Medulla oblongata (tissue), 1 donor: Measurements from ENCODE around the gene MYH4.

Experiments used
- DNase-seq: peaks from one replicate; pipeline ENCODE4 v3.0.0-alpha.2; 2015; ENCODE audit errors: extremely low spot score

The MYH4 gene

GRCh38 chr17:10469459-10469858 is at the start of gene MYH4:
TSS of gene MYH4 (minus strand) at chr17:10469559. CDS start at chr17:10466745, 2,814 bp downstream.
- DNase-seq, result no peak

GRCh38 chr17:10518271-10519037 is 49.1 kb upstream of the MYH4 start, which contains the start of gene MYH1:
TSS of gene MYH1 (minus strand) at chr17:10518542. CDS start at chr17:10516642, 1,900 bp downstream.
- no peak for DNase-seq

- DNase-seq, result no peak
Measured at GRCh38 chr17:10516638-10517037, 47.3 kb upstream of the MYH4 start.

- DNase-seq, result no peak
Measured at GRCh38 chr17:10516065-10516464, 46.7 kb upstream of the MYH4 start.

GRCh38 chr17:10513299-10514067 is 44.1 kb upstream of the MYH4 start:
- no peak for DNase-seq

- no peak for DNase-seq
Measured at GRCh38 chr17:10512856-10513255, 43.5 kb upstream of the MYH4 start.

GRCh38 chr17:10499950-10500349 is 30.6 kb upstream of the MYH4 start:
- no peak for DNase-seq

- no peak for DNase-seq
Measured at GRCh38 chr17:10492004-10492403, 22.6 kb upstream of the MYH4 start.

- DNase-seq, result no peak
Measured at GRCh38 chr17:10482252-10482651, 12.9 kb upstream of the MYH4 start.

- DNase-seq, result no peak
Measured at GRCh38 chr17:10477701-10478100, 8.3 kb upstream of the MYH4 start.

- DNase-seq, result no peak
Measured at GRCh38 chr17:10474536-10474935, 5.2 kb upstream of the MYH4 start.

- no peak for DNase-seq
Measured at GRCh38 chr17:10471858-10472257, 2.5 kb upstream of the MYH4 start.

GRCh38 chr17:10463402-10463801 is 6.0 kb downstream of the MYH4 start:
- no peak for DNase-seq

- DNase-seq, result no peak
Measured at GRCh38 chr17:10460062-10460461, 9.3 kb downstream of the MYH4 start.

GRCh38 chr17:10458701-10459100 is 10.7 kb downstream of the MYH4 start:
- DNase-seq, result no peak

GRCh38 chr17:10457952-10458351 is 11.4 kb downstream of the MYH4 start:
- no peak for DNase-seq

GRCh38 chr17:10447026-10447931 is 22.1 kb downstream of the MYH4 start:
- DNase-seq, result no peak

- no peak for DNase-seq
Measured at GRCh38 chr17:10439816-10440215, 29.5 kb downstream of the MYH4 start.

GRCh38 chr17:10435096-10435495 is 34.3 kb downstream of the MYH4 start:
- DNase-seq, result no peak

GRCh38 chr17:10429421-10430045 is 39.8 kb downstream of the MYH4 start:
- DNase-seq, result no peak

- no peak for DNase-seq
Measured at GRCh38 chr17:10428781-10429180, 40.6 kb downstream of the MYH4 start.
